HFFc6 (cell line): Measurements from ENCODE around the gene TMX2. TPM values are rescaled to one million over a fixed set of nuclear protein-coding genes. Genes with fewer than 3 reads are reported as not detected.

Source experiments
- DNase-seq: peaks from one replicate; pipeline ENCODE4 v3.0.0-alpha.2; 2018
- H3K27ac Mint-ChIP-seq: 2 replicates; pipeline ENCODE4 v1.8.0; 2020; ENCODE audit warnings: mild to moderate bottlenecking, mixed read lengths
- H3K27me3 Mint-ChIP-seq: 2 replicates; pipeline ENCODE4 v1.8.0; 2021; ENCODE audit warnings: mild to moderate bottlenecking, moderate library complexity, mixed read lengths; ENCODE audit not compliant: insufficient read depth
- H3K36me3 Mint-ChIP-seq: 2 replicates; pipeline ENCODE4 v1.8.0; 2021; ENCODE audit warnings: low read depth, mixed read lengths
- H3K4me1 Mint-ChIP-seq: 2 replicates; pipeline ENCODE4 v1.8.0; 2020; ENCODE audit warnings: low read depth, mixed read lengths
- H3K4me3 Mint-ChIP-seq: 2 replicates; pipeline ENCODE4 v1.8.0; 2020; ENCODE audit warnings: mild to moderate bottlenecking, moderate library complexity, mixed read lengths
- H3K9me3 Mint-ChIP-seq: 2 replicates; pipeline ENCODE4 v1.8.0; 2020; ENCODE audit warnings: mild to moderate bottlenecking, mixed read lengths
- total RNA-seq, 6 experiments: library from RNA; stranded (reverse); fragmentation: NEBNext Ultra II Directional; extraction: Animal tissue kit (Norgen Biotek cat#: 25700); gene quantifications; 2 replicates in 1 of 6; 3 replicates in 5 of 6; pipeline ENCODE4 v1.2.3, GENCODE V29; 2021
- TF ChIP-seq, protein P1 (sequence below): fragments of 200-600 bp; sonication (generic); IDR thresholded peaks from 2 replicates; pipeline ENCODE4 v1.5.0; 2021; ENCODE audit warnings: antibody characterized with exemption, mild to moderate bottlenecking

The TMX2 gene
- total RNA-seq, 6 experiments from 2014 or later = 89.9 to 113 (median 97.2) TPM

GRCh38 chr11:57667736-57668433 is 44.5 kb upstream of the TMX2 start, which contains the start of gene ZDHHC5:
Gene ZDHHC5 (plus strand): TSS chr11:57668114. CDS start chr11:57673091, 4,977 bp downstream.
- peak; percentile 99 for DNase-seq
- Mint-ChIP-seq H3K4me1 (peaks cover 29% of the 10 kb centered on the region), H3K4me3 (peak within 1 kb of the TSS; percentile 90), H3K27ac (peak within 1 kb of the TSS; percentile 100), H3K9me3 (no peaks in the 10 kb centered on the region), H3K27me3 (peaks cover 3% of the 10 kb centered on the region), H3K36me3 (peaks cover 10% of the 10 kb centered on the region)
- TF ChIP-seq, protein P1, sequence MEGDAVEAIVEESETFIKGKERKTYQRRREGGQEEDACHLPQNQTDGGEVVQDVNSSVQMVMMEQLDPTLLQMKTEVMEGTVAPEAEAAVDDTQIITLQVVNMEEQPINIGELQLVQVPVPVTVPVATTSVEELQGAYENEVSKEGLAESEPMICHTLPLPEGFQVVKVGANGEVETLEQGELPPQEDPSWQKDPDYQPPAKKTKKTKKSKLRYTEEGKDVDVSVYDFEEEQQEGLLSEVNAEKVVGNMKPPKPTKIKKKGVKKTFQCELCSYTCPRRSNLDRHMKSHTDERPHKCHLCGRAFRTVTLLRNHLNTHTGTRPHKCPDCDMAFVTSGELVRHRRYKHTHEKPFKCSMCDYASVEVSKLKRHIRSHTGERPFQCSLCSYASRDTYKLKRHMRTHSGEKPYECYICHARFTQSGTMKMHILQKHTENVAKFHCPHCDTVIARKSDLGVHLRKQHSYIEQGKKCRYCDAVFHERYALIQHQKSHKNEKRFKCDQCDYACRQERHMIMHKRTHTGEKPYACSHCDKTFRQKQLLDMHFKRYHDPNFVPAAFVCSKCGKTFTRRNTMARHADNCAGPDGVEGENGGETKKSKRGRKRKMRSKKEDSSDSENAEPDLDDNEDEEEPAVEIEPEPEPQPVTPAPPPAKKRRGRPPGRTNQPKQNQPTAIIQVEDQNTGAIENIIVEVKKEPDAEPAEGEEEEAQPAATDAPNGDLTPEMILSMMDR = peak; percentile 81

GRCh38 chr11:57668434-57668782 is 44.0 kb upstream of the TMX2 start:
- Mint-ChIP-seq H3K4me1 (peaks cover 29% of the 10 kb centered on the region), H3K27ac (peak overlapping the region; percentile 100), H3K27me3 (peaks cover 3% of the 10 kb centered on the region), H3K4me3 (peak overlapping the region; percentile 90), H3K36me3 (peaks cover 14% of the 10 kb centered on the region), H3K9me3 (no peaks in the 10 kb centered on the region)
- TF ChIP-seq, protein P1 = no peak
- DNase-seq = no peak

DNA sequence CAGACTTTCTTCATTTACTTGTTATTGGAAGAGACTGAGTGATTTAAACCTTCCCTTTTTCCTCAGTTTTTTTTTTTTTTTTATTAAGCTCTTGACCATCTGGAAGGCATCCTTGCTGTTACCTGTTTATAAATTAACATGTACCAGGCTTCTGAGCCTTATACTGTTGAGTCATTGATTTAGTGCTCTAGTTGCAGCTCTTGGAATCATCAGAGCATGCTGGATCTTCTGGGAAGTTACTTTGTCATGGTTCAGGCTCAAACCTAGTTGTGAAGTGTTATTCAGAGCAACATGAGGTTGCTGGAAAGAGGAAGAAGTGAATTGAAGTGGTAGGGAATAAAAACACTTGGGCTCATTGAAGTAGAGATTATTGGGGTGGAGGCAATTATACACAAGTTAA is 38.1 kb upstream of the TMX2 start:
- H3K9me3 Mint-ChIP-seq = no peaks in the 10 kb centered on the region
- no peak overlapping the region for H3K4me3 Mint-ChIP-seq
- H3K36me3 Mint-ChIP-seq = peaks cover 15% of the 10 kb centered on the region
- H3K27me3 Mint-ChIP-seq = no peaks in the 10 kb centered on the region; the same call in 1 of the 2 replicates
- TF ChIP-seq, protein P1 = no peak
- H3K4me1 Mint-ChIP-seq = peaks cover 28% of the 10 kb centered on the region
- no peak for DNase-seq
- peak overlapping the region; percentile 29 for H3K27ac Mint-ChIP-seq

GRCh38 chr11:57675176-57675941 is 37.0 kb upstream of the TMX2 start:
- Mint-ChIP-seq H3K4me3 (no peak overlapping the region), H3K36me3 (peaks cover 15% of the 10 kb centered on the region), H3K27me3 (no peaks in the 10 kb centered on the region; the same call in 1 of the 2 replicates), H3K4me1 (peaks cover 27% of the 10 kb centered on the region), H3K9me3 (no peaks in the 10 kb centered on the region), H3K27ac (no peak overlapping the region)
- TF ChIP-seq, protein P1 = no peak
- no peak for DNase-seq

- Mint-ChIP-seq H3K4me1 (peaks cover 39% of the 10 kb centered on the region), H3K36me3 (peaks cover 21% of the 10 kb centered on the region), H3K27ac (peak overlapping the region; percentile 33; the same call in 1 of the 2 replicates), H3K9me3 (no peaks in the 10 kb centered on the region), H3K27me3 (no peaks in the 10 kb centered on the region; the same call in 1 of the 2 replicates), H3K4me3 (no peak overlapping the region)
- TF ChIP-seq, protein P1 = no peak
- no peak for DNase-seq
These were observed 33.0 kb upstream of the TMX2 start for GRCh38 chr11:57679396-57679795.
